ENCODE results near the gene RGS3. TPM values are rescaled to one million over a fixed set of nuclear protein-coding genes. Genes with fewer than 3 reads are reported as not detected.

RGS3 gene
- total and polyA plus RNA-seq, 2 donors (not counting 3 experiments of a cell fraction or from before 2014, with no cell fraction given): 356 to 416 TPM

GRCh38 chr9:113537229-113537810 lies 73.8 kb downstream of the RGS3 start:
- no peaks in the 10 kb centered on the region for H3K4me1 ChIP-seq (ENCODE audit: control insufficient read depth, extremely low read depth, insufficient read depth, low read length)
- H3K27ac ChIP-seq (ENCODE audit: insufficient read depth, low read depth, low read length): no peak overlapping the region
- no peak overlapping the region for H2AFZ ChIP-seq (ENCODE audit: low read depth, low read length)
- TF ChIP-seq POLR2A (IDR thresholded peaks at IDR 0.05; ENCODE audit: low read depth, low read length): no peak
- TF ChIP-seq, protein P1, sequence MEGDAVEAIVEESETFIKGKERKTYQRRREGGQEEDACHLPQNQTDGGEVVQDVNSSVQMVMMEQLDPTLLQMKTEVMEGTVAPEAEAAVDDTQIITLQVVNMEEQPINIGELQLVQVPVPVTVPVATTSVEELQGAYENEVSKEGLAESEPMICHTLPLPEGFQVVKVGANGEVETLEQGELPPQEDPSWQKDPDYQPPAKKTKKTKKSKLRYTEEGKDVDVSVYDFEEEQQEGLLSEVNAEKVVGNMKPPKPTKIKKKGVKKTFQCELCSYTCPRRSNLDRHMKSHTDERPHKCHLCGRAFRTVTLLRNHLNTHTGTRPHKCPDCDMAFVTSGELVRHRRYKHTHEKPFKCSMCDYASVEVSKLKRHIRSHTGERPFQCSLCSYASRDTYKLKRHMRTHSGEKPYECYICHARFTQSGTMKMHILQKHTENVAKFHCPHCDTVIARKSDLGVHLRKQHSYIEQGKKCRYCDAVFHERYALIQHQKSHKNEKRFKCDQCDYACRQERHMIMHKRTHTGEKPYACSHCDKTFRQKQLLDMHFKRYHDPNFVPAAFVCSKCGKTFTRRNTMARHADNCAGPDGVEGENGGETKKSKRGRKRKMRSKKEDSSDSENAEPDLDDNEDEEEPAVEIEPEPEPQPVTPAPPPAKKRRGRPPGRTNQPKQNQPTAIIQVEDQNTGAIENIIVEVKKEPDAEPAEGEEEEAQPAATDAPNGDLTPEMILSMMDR (IDR thresholded peaks at IDR 0.05; ENCODE audit: extremely low read depth in 1 of 2, insufficient read depth in 1 of 2, low read depth in 1 of 2, low read length in 2 of 2): no peak
- CTCF ChIA-PET: interaction anchor here (1.1 to 4.2 kb wide), 4 partner anchors 28 to 121 kb away, joined by 3 to 14 read pairs (median 4); no protein-coding TSS in a partner anchor
- H3K9me3 ChIP-seq (replicated peaks; ENCODE audit: control insufficient read depth, insufficient read depth, low read length): no peaks in the 10 kb centered on the region
- H3K79me2 ChIP-seq (ENCODE audit: control insufficient read depth, insufficient read depth, low read length): peaks cover 30% of the 10 kb centered on the region
- peaks cover 41 to 82% of the 10 kb centered on the region in 2 experiments for H3K36me3 ChIP-seq (ENCODE audit: control insufficient read depth in 2 of 2, extremely low read depth in 1 of 2, insufficient read depth in 2 of 2, low read length in 2 of 2)
- no peak overlapping the region for H3K4me2 ChIP-seq (ENCODE audit: insufficient read depth, low read length)
- POLR2A ChIA-PET: no interaction called here
- H3K9me1 ChIP-seq (replicated peaks; ENCODE audit: control insufficient read depth, extremely low read depth, insufficient read depth, low read length): no peaks in the 10 kb centered on the region
- FAIRE-seq (no peak), DNase-seq (ENCODE audit: low read depth, low spot score) (no peak)
- no peaks in the 10 kb centered on the region for H4K20me1 ChIP-seq (replicated peaks; ENCODE audit: control insufficient read depth, extremely low read depth, insufficient read depth, low read length)
- dilution Hi-C loops (cut with MboI; ENCODE audit: extremely low pct_ligation_motif_present, low sequenced_read_pairs) (no loop called here), intact Hi-C loops (cut with micrococcal nuclease) (no loop called here)
- H3K9ac ChIP-seq (replicated peaks; ENCODE audit: extremely low read depth, insufficient read depth, low read length): no peak overlapping the region
- H3K27me3 ChIP-seq (ENCODE audit: control insufficient read depth in 2 of 2, insufficient read depth in 2 of 2, low read length in 2 of 2): no peaks in the 10 kb centered on the region
- no TSS peak for BruUV-seq (replicated peaks)
- no peak overlapping the region for H3K4me3 ChIP-seq (replicated peaks in 1 of 3; ENCODE audit: insufficient read depth in 1 of 3, low read depth in 1 of 3, low read length in 3 of 3)

- ChIA-PET CTCF (interaction anchor here (1.6 to 4.2 kb wide), 3 partner anchors 27 to 120 kb away, joined by 3 to 14 read pairs (median 4); no protein-coding TSS in a partner anchor), POLR2A (no interaction called here)
- dilution Hi-C loops (cut with MboI; ENCODE audit: extremely low pct_ligation_motif_present, low sequenced_read_pairs) (no loop called here), intact Hi-C loops (cut with micrococcal nuclease) (no loop called here)
- DNase-seq (ENCODE audit: low read depth, low spot score) (no peak), FAIRE-seq (no peak)
- no peak overlapping the region for H3K4me2 ChIP-seq (ENCODE audit: insufficient read depth, low read length)
- H3K9me1 ChIP-seq (replicated peaks; ENCODE audit: control insufficient read depth, extremely low read depth, insufficient read depth, low read length): no peaks in the 10 kb centered on the region
- no peaks in the 10 kb centered on the region for H3K4me1 ChIP-seq (ENCODE audit: control insufficient read depth, extremely low read depth, insufficient read depth, low read length)
- peaks cover 33% of the 10 kb centered on the region for H3K79me2 ChIP-seq (ENCODE audit: control insufficient read depth, insufficient read depth, low read length)
- no peak for TF ChIP-seq FOS (IDR thresholded peaks at IDR 0.05; ENCODE audit: borderline replicate concordance, insufficient read depth, low read length)
- TF ChIP-seq JUN (IDR thresholded peaks at IDR 0.05; ENCODE audit: borderline replicate concordance, insufficient read depth, insufficient read length, low read depth): no peak
- no peak for TF ChIP-seq POLR2A (IDR thresholded peaks at IDR 0.05; ENCODE audit: low read depth, low read length)
- TF ChIP-seq EZH2 (IDR thresholded peaks at IDR 0.05; ENCODE audit: borderline replicate concordance, low read depth, low read length, severe bottlenecking): no peak
- no peak for TF ChIP-seq GATA2 (IDR thresholded peaks at IDR 0.05; ENCODE audit: insufficient read depth, insufficient read length, low read depth, low read length)
- TF ChIP-seq MAX (IDR thresholded peaks at IDR 0.05; ENCODE audit: insufficient read depth, insufficient read length): no peak
- no peak for TF ChIP-seq MYC (IDR thresholded peaks at IDR 0.05; ENCODE audit: low read depth, low read length)
- TF ChIP-seq POLR2AphosphoS5 (IDR thresholded peaks at IDR 0.05; ENCODE audit: insufficient read depth, low read depth, low read length): no peak
- TF ChIP-seq, protein P1 (IDR thresholded peaks at IDR 0.05; ENCODE audit: extremely low read depth in 1 of 2, insufficient read depth in 1 of 2, low read depth in 1 of 2, low read length in 2 of 2): no peak
- no TSS peak for BruUV-seq (replicated peaks)
- H3K9ac ChIP-seq (replicated peaks; ENCODE audit: extremely low read depth, insufficient read depth, low read length): no peak overlapping the region
- no peaks in the 10 kb centered on the region for H3K27me3 ChIP-seq (ENCODE audit: control insufficient read depth in 2 of 2, insufficient read depth in 2 of 2, low read length in 2 of 2)
- H3K4me3 ChIP-seq (replicated peaks in 1 of 3; ENCODE audit: insufficient read depth in 1 of 3, low read depth in 1 of 3, low read length in 3 of 3): no peak overlapping the region
- no peaks in the 10 kb centered on the region for H3K9me3 ChIP-seq (replicated peaks; ENCODE audit: control insufficient read depth, insufficient read depth, low read length)
- H3K36me3 ChIP-seq (ENCODE audit: control insufficient read depth in 2 of 2, extremely low read depth in 1 of 2, insufficient read depth in 2 of 2, low read length in 2 of 2): peaks cover 36 to 83% of the 10 kb centered on the region in 2 experiments
- H2AFZ ChIP-seq (ENCODE audit: low read depth, low read length): no peak overlapping the region
- H4K20me1 ChIP-seq (replicated peaks; ENCODE audit: control insufficient read depth, extremely low read depth, insufficient read depth, low read length): no peaks in the 10 kb centered on the region
- H3K27ac ChIP-seq (ENCODE audit: insufficient read depth, low read depth, low read length): no peak overlapping the region
Observed at GRCh38 chr9:113538131-113538530, 74.6 kb downstream of the RGS3 start.
